ENCODE data around the gene TMEM38A.
"Not testable (repeated sequence)": the region's sequence is repeated elsewhere in the genome, so short reads cannot be mapped to it uniquely, and the experiment has no call there.

The TMEM38A gene

GRCh38 chr19:16677055-16677454 lies 16.1 kb downstream of the TMEM38A start:
- Mint-ChIP-seq H3K4me1 (ENCODE audit: low read depth) (no peaks in the 10 kb centered on the region), H3K36me3 (ENCODE audit: low read depth) (peaks cover 7% of the 10 kb centered on the region), H3K9me3 (peaks cover 8% of the 10 kb centered on the region), H3K4me3 (no peak overlapping the region), H3K27ac (no peak overlapping the region), H3K27me3 (peaks cover 2% of the 10 kb centered on the region)
- DNase-seq, result no peak

GRCh38 chr19:16678498-16678897 lies 17.6 kb downstream of the TMEM38A start:
- H3K4me1 Mint-ChIP-seq (ENCODE audit: low read depth), result no peaks in the 10 kb centered on the region
- H3K36me3 Mint-ChIP-seq (ENCODE audit: low read depth), result peaks cover 7% of the 10 kb centered on the region
- H3K4me3 Mint-ChIP-seq, result no peak overlapping the region
- no peak overlapping the region for H3K27ac Mint-ChIP-seq
- no peak for DNase-seq
- H3K27me3 Mint-ChIP-seq, result peaks cover 2% of the 10 kb centered on the region
- peaks cover 8% of the 10 kb centered on the region for H3K9me3 Mint-ChIP-seq

GRCh38 chr19:16679811-16680210 lies 18.9 kb downstream of the TMEM38A start:
- no peak overlapping the region for H3K4me3 Mint-ChIP-seq
- no peaks in the 10 kb centered on the region for H3K4me1 Mint-ChIP-seq (ENCODE audit: low read depth)
- H3K27ac Mint-ChIP-seq, result no peak overlapping the region
- H3K36me3 Mint-ChIP-seq (ENCODE audit: low read depth), result peaks cover 7% of the 10 kb centered on the region
- peaks cover 2% of the 10 kb centered on the region for H3K27me3 Mint-ChIP-seq
- peaks cover 8% of the 10 kb centered on the region for H3K9me3 Mint-ChIP-seq
- DNase-seq, result no peak

GRCh38 chr19:16682539-16682938 lies 21.6 kb downstream of the TMEM38A start:
- Mint-ChIP-seq H3K27me3 (peaks cover 2% of the 10 kb centered on the region), H3K27ac (no peak overlapping the region), H3K9me3 (peaks cover 8% of the 10 kb centered on the region), H3K4me1 (ENCODE audit: low read depth) (no peaks in the 10 kb centered on the region), H3K36me3 (ENCODE audit: low read depth) (peaks cover 7% of the 10 kb centered on the region), H3K4me3 (no peak overlapping the region)
- no peak for DNase-seq

GRCh38 chr19:16684216-16684615 lies 23.3 kb downstream of the TMEM38A start:
- H3K36me3 Mint-ChIP-seq (ENCODE audit: low read depth), result peaks cover 7% of the 10 kb centered on the region
- H3K4me3 Mint-ChIP-seq, result no peak overlapping the region
- peaks cover 8% of the 10 kb centered on the region for H3K9me3 Mint-ChIP-seq
- no peak overlapping the region for H3K27ac Mint-ChIP-seq
- H3K27me3 Mint-ChIP-seq, result no peaks in the 10 kb centered on the region
- no peaks in the 10 kb centered on the region for H3K4me1 Mint-ChIP-seq (ENCODE audit: low read depth)
- no peak for DNase-seq

- Mint-ChIP-seq H3K27me3 (no peaks in the 10 kb centered on the region), H3K36me3 (ENCODE audit: low read depth) (no peaks in the 10 kb centered on the region), H3K9me3 (no peaks in the 10 kb centered on the region), H3K4me1 (ENCODE audit: low read depth) (no peaks in the 10 kb centered on the region), H3K27ac (no peak overlapping the region), H3K4me3 (no peak overlapping the region)
- no peak for DNase-seq
Measured at GRCh38 chr19:16688084-16688483, 27.1 kb downstream of the TMEM38A start.

GRCh38 chr19:16698914-16699313 lies 38.0 kb downstream of the TMEM38A start:
- H3K4me1 Mint-ChIP-seq (ENCODE audit: low read depth), result no peaks in the 10 kb centered on the region
- no peaks in the 10 kb centered on the region for H3K27me3 Mint-ChIP-seq
- no peak overlapping the region for H3K4me3 Mint-ChIP-seq
- no peaks in the 10 kb centered on the region for H3K36me3 Mint-ChIP-seq (ENCODE audit: low read depth)
- H3K9me3 Mint-ChIP-seq, result peaks cover 2% of the 10 kb centered on the region
- H3K27ac Mint-ChIP-seq, result no peak overlapping the region
- DNase-seq, result no peak

- Mint-ChIP-seq H3K36me3 (ENCODE audit: low read depth) (no peaks in the 10 kb centered on the region), H3K4me3 (no peak overlapping the region), H3K4me1 (ENCODE audit: low read depth) (no peaks in the 10 kb centered on the region), H3K27me3 (no peaks in the 10 kb centered on the region), H3K9me3 (no peaks in the 10 kb centered on the region), H3K27ac (no peak overlapping the region)
- DNase-seq, result no peak
Measured at GRCh38 chr19:16702123-16702522, 41.2 kb downstream of the TMEM38A start.

- no peak for DNase-seq
- Mint-ChIP-seq H3K36me3 (ENCODE audit: low read depth) (no peaks in the 10 kb centered on the region), H3K4me1 (ENCODE audit: low read depth) (no peaks in the 10 kb centered on the region), H3K27me3 (no peaks in the 10 kb centered on the region), H3K9me3 (no peaks in the 10 kb centered on the region), H3K27ac (no peak overlapping the region), H3K4me3 (no peak overlapping the region)
Measured at GRCh38 chr19:16703677-16704076, 42.7 kb downstream of the TMEM38A start.

GRCh38 chr19:16710870-16711269 lies 49.9 kb downstream of the TMEM38A start:
- not testable (repeated sequence) for H3K27me3 Mint-ChIP-seq, H3K27ac Mint-ChIP-seq

GRCh38 chr19:16712295-16712694 lies 51.4 kb downstream of the TMEM38A start:
- not testable (repeated sequence) for H3K27ac Mint-ChIP-seq; DNase-seq; H3K36me3 Mint-ChIP-seq (ENCODE audit: low read depth); H3K9me3 Mint-ChIP-seq; H3K27me3 Mint-ChIP-seq; H3K4me1 Mint-ChIP-seq (ENCODE audit: low read depth); H3K4me3 Mint-ChIP-seq

More at GRCh38 chr19:16710870-16711269, 49.9 kb downstream of the TMEM38A start:
- not testable (repeated sequence) for H3K4me1 Mint-ChIP-seq (ENCODE audit: low read depth); DNase-seq; H3K4me3 Mint-ChIP-seq; H3K36me3 Mint-ChIP-seq (ENCODE audit: low read depth); H3K9me3 Mint-ChIP-seq

- Mint-ChIP-seq H3K4me3 (no peak overlapping the region), H3K4me1 (ENCODE audit: low read depth) (no peaks in the 10 kb centered on the region), H3K36me3 (ENCODE audit: low read depth) (no peaks in the 10 kb centered on the region), H3K27me3 (peaks cover 5% of the 10 kb centered on the region), H3K27ac (no peak overlapping the region), H3K9me3 (no peaks in the 10 kb centered on the region)
- peak; percentile 58 for DNase-seq
Measured at GRCh38 chr19:16714702-16715287, 53.9 kb downstream of the TMEM38A start.

- H3K4me3 Mint-ChIP-seq, result no peak overlapping the region
- no peaks in the 10 kb centered on the region for H3K9me3 Mint-ChIP-seq
- no peak overlapping the region for H3K27ac Mint-ChIP-seq
- H3K27me3 Mint-ChIP-seq, result peaks cover 5% of the 10 kb centered on the region
- no peaks in the 10 kb centered on the region for H3K36me3 Mint-ChIP-seq (ENCODE audit: low read depth)
- no peak for DNase-seq
- H3K4me1 Mint-ChIP-seq (ENCODE audit: low read depth), result no peaks in the 10 kb centered on the region
Measured at GRCh38 chr19:16715611-16716010, 54.7 kb downstream of the TMEM38A start.

- H3K4me3 Mint-ChIP-seq, result no peak overlapping the region
- no peaks in the 10 kb centered on the region for H3K36me3 Mint-ChIP-seq (ENCODE audit: low read depth)
- H3K9me3 Mint-ChIP-seq, result peaks cover 2% of the 10 kb centered on the region
- H3K27me3 Mint-ChIP-seq, result no peaks in the 10 kb centered on the region
- no peaks in the 10 kb centered on the region for H3K4me1 Mint-ChIP-seq (ENCODE audit: low read depth)
- no peak overlapping the region for H3K27ac Mint-ChIP-seq
- no peak for DNase-seq
Measured at GRCh38 chr19:16721051-16721450, 60.1 kb downstream of the TMEM38A start.

- peaks cover 2% of the 10 kb centered on the region for H3K9me3 Mint-ChIP-seq
- H3K27ac Mint-ChIP-seq, result no peak overlapping the region
- DNase-seq, result no peak
- no peak overlapping the region for H3K4me3 Mint-ChIP-seq
- H3K36me3 Mint-ChIP-seq (ENCODE audit: low read depth), result no peaks in the 10 kb centered on the region
- no peaks in the 10 kb centered on the region for H3K27me3 Mint-ChIP-seq
- no peaks in the 10 kb centered on the region for H3K4me1 Mint-ChIP-seq (ENCODE audit: low read depth)
Measured at GRCh38 chr19:16722591-16722990, 61.7 kb downstream of the TMEM38A start.

- Mint-ChIP-seq H3K36me3 (ENCODE audit: low read depth) (no peaks in the 10 kb centered on the region), H3K27me3 (no peaks in the 10 kb centered on the region), H3K9me3 (peaks cover 2% of the 10 kb centered on the region), H3K27ac (no peak overlapping the region), H3K4me3 (no peak overlapping the region), H3K4me1 (ENCODE audit: low read depth) (no peaks in the 10 kb centered on the region)
- DNase-seq, result no peak
Measured at GRCh38 chr19:16726916-16727315, 66.0 kb downstream of the TMEM38A start.
